Endothelial cell of umbilical vein (primary cell): ENCODE results near the gene MIA2. TPM values are rescaled to one million over a fixed set of nuclear protein-coding genes. Genes with fewer than 3 reads are reported as not detected.
"Not testable (repeated sequence)": the region's sequence is repeated elsewhere in the genome, so short reads cannot be mapped to it uniquely, and the experiment has no call there.

Experiments used
- BruUV-seq: library from RNA; stranded (reverse); fragments of 400-500 nt; replicated peaks from 2 replicates; lab custom pipeline; 2021; lab: Mats Ljungman, UMichigan
- CTCF ChIA-PET: fragments of 300-600, 350-600 bp; sonication (Branson Sonifier 250); formaldehyde crosslinking; loops from one replicate; lab custom pipeline; 2021; ENCODE audit warnings: antibody characterized with exemption, inconsistent platforms; lab: Charles Lee
- POLR2A ChIA-PET: fragments of 300-600, 350-600 bp; sonication (Branson Sonifier 250); formaldehyde crosslinking; loops from one replicate; lab custom pipeline; 2021; ENCODE audit warnings: antibody characterized with exemption, inconsistent platforms; lab: Charles Lee
- DNase-seq: peaks from one replicate; pipeline ENCODE4 v3.0.0-alpha.2; 2011; ENCODE audit warnings: low read depth, low spot score
- FAIRE-seq: peaks from 2 replicates; lab custom pipeline; 2011; peaks lifted over from hg19 to GRCh38; lab: Jason Lieb, UNC
- H2AFZ ChIP-seq: 2 replicates; pipeline ENCODE4 v1.6.0; 2012; ENCODE audit warnings: low read depth, low read length, control low read depth, inconsistent platforms
- H3K27ac ChIP-seq: 2 replicates; pipeline ENCODE4 v1.5.1; 2011; ENCODE audit warnings: low read depth, mild to moderate bottlenecking, control low read depth, low read length, moderate library complexity; ENCODE audit not compliant: insufficient read depth
- H3K27me3 ChIP-seq, 2 experiments: 2 replicates each; pipeline versions ENCODE4 v1.6.0 to v1.6.1; 2011; ENCODE audit warnings: low read length in 2 of 2, mixed read lengths in 1 of 2; ENCODE audit not compliant: control insufficient read depth in 2 of 2, insufficient read depth in 2 of 2
- H3K36me3 ChIP-seq, 2 experiments: 2 replicates in 1 of 2; 3 replicates in 1 of 2; pipeline ENCODE4 v1.5.1; 2011; ENCODE audit warnings: low read length in 2 of 2, mild to moderate bottlenecking in 1 of 2, moderate library complexity in 1 of 2; ENCODE audit not compliant: control insufficient read depth in 2 of 2, insufficient read depth in 2 of 2; ENCODE audit errors: extremely low read depth in 1 of 2
- H3K4me1 ChIP-seq: 3 replicates; pipeline ENCODE4 v1.5.1; 2011; ENCODE audit warnings: mild to moderate bottlenecking, low read length; ENCODE audit not compliant: control insufficient read depth, insufficient read depth; ENCODE audit errors: extremely low read depth
- H3K4me2 ChIP-seq: 2 replicates; pipeline ENCODE4 v1.6.1; 2011; ENCODE audit warnings: low read length, control low read depth, mixed read lengths; ENCODE audit not compliant: insufficient read depth
- H3K4me3 ChIP-seq, 3 experiments: fragments of 200-600 bp in 1 of 3; sonication (generic), shearing (Covaris generic) in 1 of 3; replicated peaks in 1 of 3; 2 replicates each; pipeline ENCODE4 v1.5.1; 2011 to 2016; ENCODE audit warnings: control low read depth in 3 of 3, low read length in 3 of 3, mild to moderate bottlenecking in 2 of 3, inconsistent platforms in 1 of 3, low read depth in 1 of 3, moderate library complexity in 1 of 3; ENCODE audit not compliant: insufficient read depth in 1 of 3
- H3K79me2 ChIP-seq: 2 replicates; pipeline ENCODE4 v1.6.0; 2012; ENCODE audit warnings: low read length, inconsistent platforms; ENCODE audit not compliant: control insufficient read depth, insufficient read depth
- H3K9ac ChIP-seq: replicated peaks from 2 replicates; pipeline ENCODE3; 2011; ENCODE audit warnings: low read length, control low read depth; ENCODE audit not compliant: insufficient read depth; ENCODE audit errors: extremely low read depth
- H3K9me1 ChIP-seq: replicated peaks from 3 replicates; pipeline ENCODE4 v1.6.0; 2011; ENCODE audit warnings: mild to moderate bottlenecking, low read length; ENCODE audit not compliant: control insufficient read depth, insufficient read depth; ENCODE audit errors: extremely low read depth
- H3K9me3 ChIP-seq: replicated peaks from 2 replicates; pipeline ENCODE4 v1.5.1; 2012; ENCODE audit warnings: low read length, inconsistent platforms; ENCODE audit not compliant: control insufficient read depth, insufficient read depth
- H4K20me1 ChIP-seq: replicated peaks from 2 replicates; pipeline ENCODE3; 2011; ENCODE audit warnings: mild to moderate bottlenecking, low read length; ENCODE audit not compliant: control insufficient read depth, insufficient read depth; ENCODE audit errors: extremely low read depth
- EZH2 ChIP-seq: IDR thresholded peaks from 2 replicates; pipeline ENCODE4 v1.6.1; 2012; ENCODE audit warnings: borderline replicate concordance, low read depth, mild to moderate bottlenecking, moderate library complexity, low read length, inconsistent platforms; ENCODE audit not compliant: severe bottlenecking
- FOS ChIP-seq: IDR thresholded peaks from 2 replicates; pipeline ENCODE4 v1.6.1; 2011; ENCODE audit warnings: mild to moderate bottlenecking, low read length, moderate library complexity, borderline replicate concordance; ENCODE audit not compliant: insufficient read depth
- GATA2 ChIP-seq: IDR thresholded peaks from 2 replicates; pipeline ENCODE4 v1.7.0; 2011; ENCODE audit warnings: low read depth, mild to moderate bottlenecking, moderate library complexity, mixed read lengths, low read length; ENCODE audit not compliant: insufficient read length, insufficient read depth
- JUN ChIP-seq: IDR thresholded peaks from 2 replicates; pipeline ENCODE4 v1.6.1; 2011; ENCODE audit warnings: borderline replicate concordance, low read depth; ENCODE audit not compliant: insufficient read length, insufficient read depth
- MAX ChIP-seq: IDR thresholded peaks from 2 replicates; pipeline ENCODE4 v1.6.1; 2011; ENCODE audit not compliant: insufficient read depth, insufficient read length
- MYC ChIP-seq: IDR thresholded peaks from one replicate; pipeline ENCODE4 v1.6.1; 2011; ENCODE audit warnings: mild to moderate bottlenecking, low read depth, low read length
- POLR2A ChIP-seq: IDR thresholded peaks from 2 replicates; pipeline ENCODE4 v1.6.1; 2012; ENCODE audit warnings: low read depth, mild to moderate bottlenecking, control low read depth, low read length
- POLR2AphosphoS5 ChIP-seq: IDR thresholded peaks from 2 replicates; pipeline ENCODE4 v1.6.1; 2012; ENCODE audit warnings: low read depth, mild to moderate bottlenecking, control low read depth, low read length, moderate library complexity; ENCODE audit not compliant: insufficient read depth
- dilution Hi-C: fragments of 300-500 bp; cut with MboI; formaldehyde crosslinking; loops from one replicate; pipeline ENCODE4 v1.15.0; 2019; ENCODE audit warnings: low sequenced_read_pairs; ENCODE audit not compliant: extremely low pct_ligation_motif_present
- intact Hi-C: fragments of 100-400 bp; cut with micrococcal nuclease; formaldehyde crosslinking; loops from one replicate; pipeline ENCODE4 v1.10.0; 2022
- polyA plus RNA-seq, 4 experiments: library from polyadenylated mRNA; depleted of rRNA in 3 of 4; stranded (reverse) in 3 of 4; unstranded in 1 of 4; fragments of >200 nt; gene quantifications; 2 replicates each; pipeline versions ENCODE4 v1.2.1 to v1.2.3, GENCODE V29; 2011 to 2012; ENCODE audit warnings: missing spikeins in 1 of 4
- total RNA-seq: library from RNA; stranded (reverse); gene quantifications from 2 replicates; pipeline ENCODE4 v1.2.3, GENCODE V29; 2021

Gene MIA2
- total and polyA plus RNA-seq, 2 donors (not counting 3 experiments of a cell fraction or from before 2014, with no cell fraction given), result 9.4 to 14.9 TPM

- H2AFZ ChIP-seq, H4K20me1 ChIP-seq, dilution Hi-C loops, H3K27me3 ChIP-seq, H3K36me3 ChIP-seq, BruUV-seq, intact Hi-C loops, H3K27ac ChIP-seq, FAIRE-seq, H3K4me2 ChIP-seq, H3K4me1 ChIP-seq, POLR2A ChIA-PET, H3K4me3 ChIP-seq, H3K9me3 ChIP-seq, H3K9ac ChIP-seq, H3K79me2 ChIP-seq, H3K9me1 ChIP-seq, DNase-seq: not testable (repeated sequence)
- CTCF ChIA-PET, result interaction anchor here (2.0 kb wide), 1 partner anchor 191 kb away, joined by 6 read pairs; no protein-coding TSS in a partner anchor
These were observed 1.8 kb downstream of the MIA2 start for GRCh38 chr14:39235466-39235865.

DNA sequence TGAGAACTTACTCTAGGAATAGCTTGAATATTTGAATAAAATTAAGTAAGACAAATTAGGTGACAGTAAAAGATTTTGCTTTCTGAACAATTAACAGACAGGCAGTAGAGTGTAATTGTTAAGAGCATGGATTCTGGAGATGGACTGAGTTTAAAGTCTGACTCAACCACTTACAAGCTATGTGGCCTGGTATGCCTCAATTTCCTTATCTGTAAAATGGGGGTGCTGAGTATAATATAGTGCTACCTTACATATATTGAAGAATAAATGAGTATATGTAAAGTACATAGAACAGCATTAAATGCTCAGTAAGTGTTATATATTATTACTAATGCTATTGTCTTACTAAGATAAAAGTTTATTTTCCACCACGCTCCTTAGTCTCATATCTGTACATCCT, 7.1 kb downstream of the MIA2 start:
- Histone ChIP-seq H3K9me1 (no peaks in the 10 kb centered on the region), H3K36me3 (no peaks in the 10 kb centered on the region), H3K4me1 (no peaks in the 10 kb centered on the region), H4K20me1 (no peaks in the 10 kb centered on the region), H2AFZ (no peak overlapping the region), H3K79me2 (no peaks in the 10 kb centered on the region), H3K27me3 (no peaks in the 10 kb centered on the region), H3K4me3 (no peak overlapping the region), H3K4me2 (no peak overlapping the region), H3K27ac (no peak overlapping the region), H3K9ac (no peak overlapping the region), H3K9me3 (no peaks in the 10 kb centered on the region)
- no TSS peak for BruUV-seq
- no peak for TF ChIP-seq POLR2A
- TF ChIP-seq GATA2, result no peak
- no peak for TF ChIP-seq POLR2AphosphoS5
- TF ChIP-seq EZH2, result no peak
- TF ChIP-seq JUN, result no peak
- no peak for TF ChIP-seq MYC
- no peak for TF ChIP-seq FOS
- no peak for TF ChIP-seq MAX
- no peak for DNase-seq
- CTCF ChIA-PET, result interaction anchor here (1.2 kb wide), 1 partner anchor 15 kb away, joined by 3 read pairs; no protein-coding TSS in a partner anchor
- POLR2A ChIA-PET, result no interaction called here
- intact Hi-C loops, result no loop called here
- dilution Hi-C loops, result no loop called here
- FAIRE-seq, result no peak
